GM21526 (cell line): ENCODE data around the gene ZBTB20.

Experiments used
- ATAC-seq: cut with Tn5 transposase; IDR thresholded peaks from one replicate; pipeline ENCODE4 v1.9.1; 2021; ENCODE audit warnings: moderate library complexity; ENCODE audit not compliant: unreplicated experiment, low FRiP score

Gene ZBTB20

GRCh38 chr3:114299421-114299820 is 847.7 kb downstream of the ZBTB20 start:
- no peak for ATAC-seq

- no peak for ATAC-seq
Measured at GRCh38 chr3:114295946-114296345, 851.1 kb downstream of the ZBTB20 start.

- ATAC-seq: no peak
Measured at GRCh38 chr3:114294940-114295480, 852.1 kb downstream of the ZBTB20 start.

- no peak for ATAC-seq
Measured at GRCh38 chr3:114293838-114294535, 853.1 kb downstream of the ZBTB20 start, which contains the start of gene TIGIT. TSS of gene TIGIT (plus strand) at chr3:114294028. CDS start at chr3:114294062, 34 bp downstream.

GRCh38 chr3:114290911-114291901 is 855.9 kb downstream of the ZBTB20 start:
- ATAC-seq: peak; percentile 88

- ATAC-seq: no peak
Measured at GRCh38 chr3:114286266-114286665, 860.8 kb downstream of the ZBTB20 start.

GRCh38 chr3:114285648-114286230 is 861.3 kb downstream of the ZBTB20 start:
- no peak for ATAC-seq

- ATAC-seq: no peak
Measured at GRCh38 chr3:114284644-114285043, 862.4 kb downstream of the ZBTB20 start.
